ENCODE measurements around the gene ZBTB26. TPM values are rescaled to one million over a fixed set of nuclear protein-coding genes. Genes with fewer than 3 reads are reported as not detected.
"Not testable (repeated sequence)": the region's sequence is repeated elsewhere in the genome, so short reads cannot be mapped to it uniquely, and the experiment has no call there.

ZBTB26 gene
- total and polyA plus RNA-seq, 2 donors = 6.7 to 7.0 TPM

DNA sequence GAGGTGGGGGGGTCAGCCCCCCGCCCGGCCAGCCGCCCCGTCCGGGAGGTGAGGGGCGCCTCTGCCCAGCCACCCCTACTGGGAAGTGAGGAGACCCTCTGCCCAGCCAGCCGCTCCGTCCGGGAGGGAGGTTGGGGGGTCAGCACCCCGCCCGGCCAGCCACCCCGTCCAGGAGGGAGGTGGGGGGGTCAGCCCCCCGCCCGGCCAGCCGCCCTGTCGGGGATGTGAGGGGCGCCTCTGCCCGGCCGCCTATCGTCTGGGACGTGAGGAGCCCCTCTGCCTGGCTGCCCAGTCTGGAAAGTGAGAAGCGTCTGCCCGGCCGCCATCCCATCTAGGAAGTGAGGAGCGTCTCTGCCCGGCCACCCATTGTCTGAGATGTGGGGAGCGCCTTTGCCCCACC is 64.0 kb downstream of the ZBTB26 start:
- not testable (repeated sequence) for H3K27me3 ChIP-seq (ENCODE audit: control insufficient read depth in 2 of 2, insufficient read depth in 1 of 2, low read length in 1 of 2); H3K27ac ChIP-seq (ENCODE audit: low read depth in 1 of 2, low read length in 1 of 2); H3K4me1 ChIP-seq (ENCODE audit: control insufficient read depth in 2 of 2, insufficient read depth in 2 of 2, low read length in 2 of 2); H3K4me3 ChIP-seq (ENCODE audit: low read length in 2 of 2); H3K9me3 ChIP-seq (ENCODE audit: control insufficient read depth in 2 of 2, insufficient read depth in 1 of 2, low read length in 1 of 2); DNase-seq (ENCODE audit: low read depth in 6 of 9, low spot score in 9 of 9)
- H3K36me3 ChIP-seq (ENCODE audit: control insufficient read depth in 2 of 2, insufficient read depth in 2 of 2, low read length in 1 of 2) = peaks cover 13 to 32% of the 10 kb centered on the region in 2 donors
- over 99% methylated on average over 11 of the region's 27 CpGs for WGBS

GRCh38 chr9:122866079-122866478 is 65.2 kb downstream of the ZBTB26 start:
- Histone ChIP-seq H3K27ac (ENCODE audit: low read depth in 1 of 2, low read length in 1 of 2) (no peak overlapping the region), H3K27me3 (ENCODE audit: control insufficient read depth in 2 of 2, insufficient read depth in 1 of 2, low read length in 1 of 2) (no peaks in the 10 kb centered on the region), H3K9me3 (ENCODE audit: control insufficient read depth in 2 of 2, insufficient read depth in 1 of 2, low read length in 1 of 2) (no peaks in the 10 kb centered on the region), H3K4me3 (ENCODE audit: low read length in 2 of 2) (no peak overlapping the region), H3K36me3 (ENCODE audit: control insufficient read depth in 2 of 2, insufficient read depth in 2 of 2, low read length in 1 of 2) (peaks cover 13 to 21% of the 10 kb centered on the region in 2 donors), H3K4me1 (ENCODE audit: control insufficient read depth in 2 of 2, insufficient read depth in 2 of 2, low read length in 2 of 2) (no peaks in the 10 kb centered on the region)
- no peak for DNase-seq (ENCODE audit: low read depth in 6 of 9, low spot score in 9 of 9)
- WGBS = no CpG with 5 or more reads among the region's 5 CpGs

Other genes starting within 250 kb of the ZBTB26 start
- not detected for gene OR1L4, start 207.5 kb downstream of the ZBTB26 start, total RNA-seq
- 0.05 TPM for gene OR1L4, start 207.5 kb downstream of the ZBTB26 start, polyA plus RNA-seq
- gene OR1L6, start 189.2 kb downstream of the ZBTB26 start, total RNA-seq = not detected
- gene OR1L6, start 189.2 kb downstream of the ZBTB26 start, polyA plus RNA-seq = not detected
- not detected for gene OR5C1, start 142.6 kb downstream of the ZBTB26 start, total RNA-seq
- gene OR5C1, start 142.6 kb downstream of the ZBTB26 start, polyA plus RNA-seq = 0.05 TPM
- gene OR1K1, start 131.4 kb downstream of the ZBTB26 start, total RNA-seq = not detected
- not detected for gene OR1K1, start 131.4 kb downstream of the ZBTB26 start, polyA plus RNA-seq
- 23.6 TPM for gene PDCL, start 102.9 kb downstream of the ZBTB26 start, total RNA-seq
- 14.3 TPM for gene PDCL, start 102.9 kb downstream of the ZBTB26 start, polyA plus RNA-seq
- gene RC3H2, start 26.2 kb downstream of the ZBTB26 start, total RNA-seq = 29.7 TPM
- gene RC3H2, start 26.2 kb downstream of the ZBTB26 start, polyA plus RNA-seq = 14.7 TPM
- 10.2 TPM for gene ZBTB6, start 18.2 kb downstream of the ZBTB26 start, total RNA-seq
- gene ZBTB6, start 18.2 kb downstream of the ZBTB26 start, polyA plus RNA-seq = 9.1 TPM
- 18.1 TPM for gene RABGAP1, start 9.5 kb upstream of the ZBTB26 start, total RNA-seq
- gene RABGAP1, start 9.5 kb upstream of the ZBTB26 start, polyA plus RNA-seq = 17.4 TPM
- gene GPR21, start 102.2 kb upstream of the ZBTB26 start, total RNA-seq = not detected
- 0.07 TPM for gene GPR21, start 102.2 kb upstream of the ZBTB26 start, polyA plus RNA-seq